HG03066 (cell line): ENCODE data around the gene PTPRT.

ENCODE experiments used
- ATAC-seq: cut with Tn5 transposase; IDR thresholded peaks from one replicate; pipeline ENCODE4 v1.9.1; 2021; ENCODE audit warnings: low read depth; ENCODE audit not compliant: unreplicated experiment

Gene PTPRT

DNA sequence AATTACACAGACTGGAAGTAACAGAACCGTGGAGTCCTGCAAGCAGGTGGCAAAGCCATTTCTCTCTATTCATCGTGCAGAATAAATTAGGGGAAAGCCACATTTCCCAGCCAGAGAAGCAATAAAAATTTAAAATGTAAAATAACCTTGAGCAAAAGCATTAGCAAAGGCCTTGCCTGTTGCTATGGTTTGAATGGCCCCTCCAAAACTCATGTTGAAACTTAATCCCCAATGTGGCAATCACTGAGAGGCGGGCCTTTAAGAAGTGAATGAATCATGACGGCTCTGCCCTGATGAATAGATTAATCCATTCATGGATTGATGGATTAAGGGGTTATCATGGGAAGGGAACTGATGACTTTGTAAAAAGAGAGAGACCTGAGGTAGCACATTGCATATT is 679.0 kb downstream of the PTPRT start:
- no peak for ATAC-seq

DNA sequence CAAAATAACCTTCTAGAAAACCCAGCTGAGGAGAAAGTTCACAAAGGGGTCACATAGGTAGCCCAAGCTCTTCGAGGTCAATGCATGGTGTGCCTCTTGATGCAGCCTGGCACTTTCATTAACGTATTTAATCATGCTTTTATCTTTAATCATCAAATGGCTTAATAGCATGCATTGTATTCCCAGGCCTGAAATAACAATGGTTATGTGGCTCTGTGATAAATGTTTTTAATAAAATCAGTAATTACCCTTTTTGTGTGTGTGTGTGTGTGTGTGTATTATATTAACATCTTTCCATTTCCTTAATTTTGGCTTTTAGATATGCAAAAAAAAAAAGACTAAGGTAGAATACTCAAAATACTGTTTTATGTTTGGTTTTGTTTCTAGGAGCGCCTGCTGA is 681.8 kb downstream of the PTPRT start:
- ATAC-seq, result no peak

DNA sequence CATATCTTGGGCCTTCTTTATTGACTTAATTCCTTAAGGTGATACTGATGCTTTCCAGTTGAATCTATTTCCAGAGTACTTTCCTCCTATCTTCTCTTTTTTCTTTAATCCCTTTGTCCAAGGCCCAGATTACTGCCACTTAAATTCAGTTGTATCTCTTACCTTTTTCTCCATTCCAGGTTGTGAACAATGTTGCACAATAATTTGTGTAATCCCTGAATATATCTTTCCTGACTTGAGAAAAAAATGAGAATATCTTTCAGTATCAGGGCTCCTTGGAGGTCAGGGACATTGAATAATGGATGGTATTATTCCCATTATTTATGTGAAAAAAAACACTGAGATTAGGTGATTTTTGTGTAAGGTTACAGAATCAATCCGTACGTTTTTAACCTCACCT is 683.3 kb downstream of the PTPRT start:
- ATAC-seq, result no peak

DNA sequence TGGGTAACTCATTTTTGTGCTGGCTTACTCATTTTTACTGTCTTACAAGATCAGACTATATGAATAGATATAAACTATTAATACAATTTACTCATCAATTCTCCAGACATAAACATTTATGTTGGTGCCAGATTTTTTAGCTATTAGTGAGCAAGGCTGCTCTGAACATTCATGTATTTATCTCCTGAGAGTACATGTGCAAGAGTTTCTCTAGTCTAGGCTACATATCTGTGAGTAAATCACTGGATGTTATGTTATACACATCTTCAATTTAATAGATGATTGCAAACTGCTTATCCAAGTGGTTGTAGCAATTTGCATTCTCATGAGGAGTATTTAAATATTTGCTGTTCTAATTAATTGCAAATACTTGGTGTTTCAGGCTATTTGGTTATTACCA is 687.1 kb downstream of the PTPRT start:
- ATAC-seq, result no peak

DNA sequence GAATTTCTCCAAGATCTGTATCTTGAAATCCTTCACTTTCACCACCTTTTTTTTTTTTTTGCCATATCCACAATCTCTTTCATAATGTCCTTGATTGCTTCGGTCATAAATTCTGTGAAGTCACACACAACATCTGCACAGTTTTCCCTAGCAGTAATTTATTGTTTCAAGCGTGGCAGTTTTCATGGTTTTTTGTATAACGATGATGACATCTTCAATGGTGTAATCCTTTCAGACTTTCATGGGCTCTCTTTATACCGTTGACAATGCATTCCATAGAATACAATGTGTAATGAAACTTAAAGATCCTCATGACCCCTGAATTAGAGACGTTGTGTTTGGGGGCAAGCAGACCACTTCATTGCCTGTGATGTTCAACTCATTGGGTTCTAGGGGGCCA is 693.1 kb downstream of the PTPRT start:
- no peak for ATAC-seq

DNA sequence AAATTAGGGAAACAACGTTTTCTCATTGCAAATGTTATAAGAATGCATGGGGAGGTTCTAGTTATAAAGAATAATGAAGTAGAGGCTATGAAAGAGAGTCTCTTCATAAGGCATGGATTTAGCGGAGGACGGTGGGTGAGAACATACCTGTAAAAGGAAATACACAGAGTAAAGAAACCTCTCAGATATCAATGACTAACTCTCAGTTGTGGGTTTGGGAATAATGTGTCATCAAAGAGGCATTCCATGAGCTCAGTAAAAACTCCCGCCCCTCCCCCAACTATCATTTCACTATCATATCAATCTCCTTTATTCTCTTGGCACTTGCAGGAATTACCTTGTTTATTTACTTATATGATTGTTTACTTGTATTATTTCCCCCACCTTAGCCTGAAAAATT is 695.4 kb downstream of the PTPRT start:
- no peak for ATAC-seq

DNA sequence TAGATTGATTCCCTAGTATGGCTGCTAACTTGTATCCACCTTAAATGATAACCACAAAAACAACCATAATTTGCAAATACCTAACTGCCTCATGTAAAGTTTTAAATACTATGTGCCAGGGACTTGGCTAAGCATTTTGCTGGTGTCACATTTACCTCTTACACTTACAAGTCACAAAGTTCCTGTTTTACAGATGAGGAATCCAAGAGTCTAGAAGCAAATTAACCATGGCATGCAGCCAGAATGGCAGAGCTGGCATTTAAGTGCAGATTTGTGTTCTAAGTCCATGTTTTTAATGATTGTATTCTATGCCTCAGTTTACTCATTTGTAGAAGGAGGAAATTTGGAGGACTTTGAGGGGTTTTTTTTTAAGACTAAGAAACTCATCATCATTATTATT is 696.7 kb downstream of the PTPRT start:
- ATAC-seq, result no peak

DNA sequence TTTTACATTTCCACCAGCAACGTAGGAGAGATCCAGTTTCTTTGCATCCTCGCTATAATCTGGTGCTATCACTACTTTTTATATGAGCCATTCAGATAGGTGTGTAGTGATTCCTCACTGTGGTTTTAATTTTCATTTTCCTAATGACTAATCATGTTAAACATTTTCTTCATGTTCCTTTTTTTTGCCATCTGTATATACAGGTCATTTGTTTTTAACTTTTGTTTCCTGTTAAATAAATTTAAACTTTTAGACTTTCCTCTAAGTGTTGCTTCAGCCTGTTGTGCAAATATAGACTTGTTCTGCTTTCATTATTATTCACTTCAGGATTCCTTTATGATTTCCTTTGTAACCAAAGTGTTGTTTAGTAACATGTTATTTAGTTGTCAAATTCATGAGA is 697.4 kb downstream of the PTPRT start:
- ATAC-seq, result no peak

DNA sequence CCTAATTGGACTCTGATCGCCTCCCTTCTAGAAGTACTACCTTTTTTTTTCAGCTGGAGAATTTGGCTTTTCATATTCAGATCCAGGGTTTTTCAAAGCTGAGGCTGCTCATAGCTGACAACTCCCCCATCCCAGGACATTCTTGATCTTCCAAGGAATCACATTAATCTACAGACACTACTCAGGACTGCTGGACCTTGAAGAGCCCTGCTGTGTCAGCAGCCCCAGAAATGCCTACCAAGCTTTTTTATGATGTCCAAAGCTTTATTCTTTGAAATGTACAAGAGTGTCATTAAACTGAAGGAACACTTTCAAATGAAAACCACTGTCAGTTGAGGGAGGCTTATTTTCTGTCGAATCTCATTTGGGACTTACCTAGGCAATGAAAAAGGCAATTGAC is 704.1 kb downstream of the PTPRT start:
- no peak for ATAC-seq

DNA sequence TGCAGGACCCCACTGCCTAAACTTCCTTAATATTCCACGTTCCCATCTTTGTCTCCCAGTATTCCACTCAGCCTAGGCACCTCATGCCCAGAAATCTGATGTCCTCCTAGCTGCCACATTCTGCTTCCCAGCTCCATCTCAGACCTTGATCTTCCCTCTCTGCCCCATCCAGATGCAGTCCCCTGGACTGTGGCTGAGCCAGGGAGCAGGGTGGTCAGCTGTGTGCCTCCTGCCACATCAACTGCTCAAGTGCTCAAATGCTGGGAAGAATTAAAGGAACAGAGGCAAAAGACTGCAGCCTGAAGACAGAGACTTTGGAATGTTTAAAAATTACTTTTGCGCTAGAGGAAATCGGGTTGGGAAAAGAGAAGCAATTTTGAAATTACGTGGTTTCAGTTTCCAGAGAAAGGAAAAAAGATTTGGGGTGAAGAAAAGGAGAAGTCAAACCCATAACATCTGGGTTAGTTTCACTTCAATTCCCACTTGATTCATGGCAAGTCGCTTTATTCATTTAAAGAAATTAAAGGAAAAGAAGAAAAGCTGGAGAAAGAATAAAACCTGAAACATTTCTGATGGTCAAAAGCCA is 704.8 kb downstream of the PTPRT start:
- no peak for ATAC-seq

DNA sequence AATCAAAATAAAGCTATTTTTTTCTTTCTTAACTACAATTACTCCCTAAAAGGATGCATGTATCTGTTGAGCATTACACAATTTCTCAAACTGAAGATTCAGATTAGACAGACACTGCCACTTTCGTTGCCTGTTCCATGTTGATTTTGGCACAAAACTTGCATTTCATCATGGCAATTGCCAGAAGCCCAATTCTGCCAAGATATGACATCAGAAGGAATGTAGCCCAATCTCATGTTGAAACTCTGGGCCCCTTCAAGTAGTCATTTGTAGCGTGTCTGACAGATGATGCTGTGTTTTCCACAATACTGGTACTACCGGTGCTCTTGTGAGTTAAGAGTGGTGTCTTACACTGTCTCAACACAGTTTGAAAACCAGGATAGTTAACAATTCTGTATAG is 705.4 kb downstream of the PTPRT start:
- no peak for ATAC-seq

DNA sequence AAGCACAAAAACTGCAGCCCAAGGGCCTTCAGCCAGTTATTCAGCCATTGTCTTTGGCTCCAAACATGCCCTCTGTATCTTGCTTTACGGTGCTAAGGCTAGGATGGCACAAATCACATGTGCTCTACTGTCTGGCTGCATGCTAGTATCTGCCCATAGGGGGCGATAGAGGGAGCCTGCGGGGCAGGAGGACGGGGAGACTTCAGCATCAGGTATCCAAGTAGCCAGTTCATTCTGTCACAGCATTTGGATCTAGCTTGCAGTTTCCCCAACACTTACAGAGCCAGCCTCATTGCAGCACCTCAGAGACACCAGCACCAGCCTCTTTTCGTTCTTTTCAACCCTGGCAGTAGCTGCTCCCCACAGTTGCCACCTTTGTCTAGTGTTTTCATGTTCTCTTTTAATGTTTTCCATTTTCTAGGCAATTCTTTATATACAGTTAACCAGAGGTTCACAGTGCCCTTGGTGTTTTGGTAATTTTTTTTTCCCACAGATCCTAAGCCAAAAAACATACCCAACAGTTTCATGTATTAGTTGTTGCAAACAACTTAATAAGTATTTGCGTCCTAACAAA is 705.9 kb downstream of the PTPRT start:
- ATAC-seq, result no peak

DNA sequence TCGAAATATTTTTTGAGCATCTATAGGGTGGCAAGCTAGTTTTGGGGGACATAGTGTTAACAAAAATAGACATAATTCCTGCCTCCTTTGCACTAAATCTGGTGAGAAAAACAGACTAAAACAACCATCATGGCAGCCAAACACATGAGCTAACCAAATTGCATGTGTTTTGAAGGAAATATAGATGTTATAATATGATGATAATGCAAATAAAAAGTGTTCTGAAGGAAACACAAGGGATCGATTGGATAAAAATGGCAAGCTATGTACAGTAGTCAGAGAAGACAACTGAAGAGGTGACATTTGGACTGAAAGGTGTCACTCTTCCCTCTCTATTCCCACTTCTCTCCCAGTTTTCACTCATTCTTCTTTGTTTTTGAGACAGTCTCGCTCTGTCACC is 706.9 kb downstream of the PTPRT start:
- ATAC-seq, result no peak

DNA sequence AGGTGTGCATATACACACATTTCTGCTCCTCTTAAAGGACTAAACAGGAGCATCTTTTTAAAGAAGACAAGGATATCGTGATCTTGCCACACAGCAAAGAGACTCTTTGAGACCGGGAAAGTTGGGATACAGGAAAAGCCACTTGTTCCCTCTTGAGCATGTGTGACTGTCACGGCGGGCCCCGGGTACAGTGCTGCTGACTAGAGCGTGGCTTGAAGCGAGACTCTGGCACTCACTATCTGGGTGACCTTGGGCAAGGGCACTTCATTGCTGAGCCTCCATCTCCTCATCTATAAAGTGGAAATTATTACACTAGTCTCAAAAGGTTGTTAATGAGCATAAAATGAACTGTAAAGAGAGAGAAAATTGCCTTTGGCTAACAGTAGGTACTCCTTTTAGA is 713.9 kb downstream of the PTPRT start:
- ATAC-seq, result no peak

DNA sequence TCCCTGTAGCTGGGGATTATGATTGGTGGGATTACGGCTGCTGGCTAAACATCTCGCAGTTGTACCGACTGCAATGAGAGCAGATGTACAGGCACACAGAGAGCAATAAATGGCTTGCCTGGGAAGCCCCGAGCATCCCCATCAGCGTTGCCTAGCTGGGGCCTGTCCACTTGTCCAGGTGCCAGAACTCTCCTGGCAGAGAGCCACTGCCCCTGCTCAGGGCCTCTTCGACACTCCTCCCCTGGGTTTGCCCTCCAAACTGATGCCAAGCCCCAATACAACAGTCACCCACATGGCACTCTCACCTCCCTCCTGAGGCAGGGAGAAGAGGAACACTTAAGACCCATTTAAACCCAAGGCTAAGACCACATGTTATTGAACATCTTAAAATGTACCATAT is 715.1 kb downstream of the PTPRT start:
- no peak for ATAC-seq

DNA sequence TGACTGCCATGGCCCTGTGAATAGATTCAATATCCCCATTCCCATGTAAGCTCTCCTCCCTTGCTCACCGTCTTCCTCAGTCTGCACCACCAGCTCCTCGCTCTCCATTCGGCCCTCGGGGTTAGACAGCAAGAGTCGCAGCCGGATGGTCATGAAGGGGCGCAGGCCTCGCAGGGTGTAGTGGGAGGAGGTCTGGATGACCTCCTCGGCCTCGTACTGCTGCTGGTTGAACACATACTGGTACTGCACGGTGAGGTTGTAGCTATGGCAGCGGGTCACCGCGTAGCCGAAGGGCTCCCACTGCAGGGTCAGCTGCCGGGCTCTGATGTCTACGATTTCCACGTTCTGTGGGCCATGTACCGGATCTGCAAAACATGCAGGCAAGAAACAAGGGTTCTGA is 717.5 kb downstream of the PTPRT start:
- ATAC-seq, result no peak

DNA sequence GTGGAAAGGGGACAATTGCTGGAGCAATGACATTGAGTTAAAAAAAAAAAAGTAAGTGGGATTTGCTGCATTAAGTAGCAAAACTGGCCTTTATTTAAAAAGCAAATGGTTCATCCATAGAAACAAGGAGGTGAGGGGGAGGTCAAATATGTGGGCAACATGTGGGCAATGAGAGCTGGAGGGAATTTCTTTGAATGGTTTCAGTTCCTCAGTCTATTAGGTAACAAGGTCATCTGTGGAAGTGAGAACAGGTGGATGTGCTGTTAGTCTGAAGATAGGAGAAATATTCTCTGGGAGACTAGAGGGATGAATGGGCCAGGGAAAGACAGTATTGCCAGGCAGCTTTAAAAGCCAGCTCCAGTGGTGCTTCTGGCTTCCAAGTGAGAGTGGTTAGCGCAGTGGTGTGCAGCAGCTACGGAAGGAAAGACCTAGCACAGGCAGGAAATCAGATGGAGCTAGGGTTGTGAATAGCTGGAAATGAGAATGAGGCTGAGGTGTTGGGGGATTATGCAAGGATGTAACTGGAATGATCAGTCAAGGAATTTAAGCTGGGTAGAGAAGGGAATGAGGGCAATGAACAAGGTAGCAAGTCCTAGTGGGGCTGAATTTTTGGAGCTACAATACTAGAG is 727.6 kb downstream of the PTPRT start:
- ATAC-seq, result no peak

DNA sequence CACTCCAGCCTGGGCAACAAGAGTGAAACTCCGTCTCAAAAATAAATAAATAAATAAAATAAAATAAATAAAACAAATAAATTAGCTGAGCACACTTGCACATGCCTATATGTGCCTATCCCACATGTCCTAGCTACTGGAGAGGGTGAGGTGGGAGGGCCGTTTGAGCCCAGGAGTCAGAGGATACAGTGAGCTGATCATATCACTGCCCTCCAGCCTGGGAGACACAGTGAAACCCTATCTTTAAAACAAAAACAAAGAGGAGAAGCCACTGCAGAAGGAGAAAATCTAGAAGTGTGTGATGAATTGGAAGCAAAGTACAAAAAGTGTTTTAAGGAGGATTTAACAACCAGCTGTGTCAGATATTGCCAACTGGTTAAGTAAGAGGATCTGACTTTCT is 728.4 kb downstream of the PTPRT start:
- no peak for ATAC-seq

DNA sequence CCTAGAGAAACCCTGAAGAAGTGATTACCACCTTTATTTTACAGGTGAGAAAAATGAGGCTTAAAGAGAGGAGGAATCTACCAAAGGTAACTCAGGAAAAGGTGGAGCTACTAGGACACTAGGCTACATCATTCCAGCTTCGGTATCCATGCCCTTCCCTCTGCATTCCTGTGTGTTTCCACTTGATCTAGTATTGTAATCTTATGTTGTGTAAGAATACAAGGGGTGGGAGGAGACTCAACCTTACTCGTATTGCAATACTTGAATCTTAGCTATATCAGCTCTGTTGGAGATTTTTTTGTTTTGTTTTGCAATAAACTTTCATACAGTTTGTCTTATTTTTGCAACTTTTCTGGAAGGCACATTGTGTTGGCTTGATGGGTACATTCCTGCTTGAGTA is 742.4 kb downstream of the PTPRT start:
- ATAC-seq, result no peak

DNA sequence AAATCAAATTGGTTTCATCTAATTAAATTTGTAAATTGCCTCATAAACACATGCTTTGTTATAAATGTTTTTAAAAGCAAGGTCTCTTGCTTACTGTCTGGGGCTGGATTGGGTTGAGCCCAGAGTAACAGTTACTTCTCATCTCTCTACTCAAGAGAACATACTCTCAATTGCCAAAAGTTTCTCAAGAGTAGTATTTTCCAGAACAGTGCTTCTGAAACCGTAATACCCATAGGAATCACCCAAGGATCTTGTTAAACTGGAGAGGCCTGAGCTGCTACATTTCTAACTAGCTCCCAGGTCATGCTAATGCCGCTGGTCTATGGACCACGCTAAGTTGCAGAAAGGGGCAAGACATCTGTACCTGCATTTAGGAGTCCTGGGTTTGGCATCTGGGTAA is 744.9 kb downstream of the PTPRT start:
- ATAC-seq, result no peak

DNA sequence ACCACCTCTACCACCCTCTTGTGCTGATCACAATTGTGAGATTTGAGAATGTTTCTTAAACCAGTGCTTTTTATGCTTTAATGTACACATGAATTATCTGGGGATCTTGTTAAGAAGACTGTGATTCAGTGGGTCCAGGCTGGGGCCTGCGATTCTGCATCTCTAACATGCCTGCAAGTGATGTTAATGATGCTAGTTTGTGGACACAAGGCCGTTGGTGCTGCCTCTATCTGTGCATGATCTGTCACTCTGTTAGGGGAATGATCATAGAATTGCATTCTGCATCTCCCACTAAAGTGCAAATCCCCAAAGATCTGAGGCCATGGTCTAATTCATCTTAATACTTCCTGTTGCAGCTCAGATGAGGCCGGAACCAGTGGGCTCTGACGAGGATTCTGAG is 746.5 kb downstream of the PTPRT start:
- ATAC-seq, result no peak

DNA sequence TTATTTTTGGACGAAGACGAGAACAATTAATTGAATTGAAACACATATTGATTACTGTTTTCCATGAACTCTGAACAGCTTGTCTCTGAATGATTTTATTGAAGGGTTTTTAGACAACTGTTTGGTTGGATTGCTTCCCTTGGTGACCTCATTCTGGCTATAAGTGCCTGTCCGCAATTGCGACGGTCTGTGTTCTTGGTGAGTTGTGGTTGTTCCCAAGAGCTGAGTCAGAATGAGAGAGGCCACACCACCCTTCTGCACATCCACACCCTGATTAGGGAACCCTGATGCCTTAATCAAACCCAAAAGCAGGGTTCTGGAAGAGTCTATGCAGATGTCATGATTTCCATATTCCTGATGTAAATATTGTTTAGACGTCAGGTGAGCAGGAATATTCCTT is 747.0 kb downstream of the PTPRT start:
- ATAC-seq, result no peak
